ENCODE measurements around the gene IFI6. TPM values are rescaled to one million over a fixed set of nuclear protein-coding genes. Genes with fewer than 3 reads are reported as not detected.

Gene IFI6
- total RNA-seq, 1 donor from 2014 or later: 259 TPM

GRCh38 chr1:27662707-27663393 is 9.1 kb downstream of the IFI6 start:
- intact Hi-C loops (cut with DNase I): loop anchor here (2.0 to 10.0 kb wide), 2 partner anchors 54 to 268 kb away; partner anchors contain the start of gene GPR3
- Histone ChIP-seq H3K4me3 (no peak overlapping the region), H3K27ac (peak overlapping the region; percentile 77), H3K4me1 (peaks cover 27% of the 10 kb centered on the region), H3K9me3 (no peaks in the 10 kb centered on the region), H3K27me3 (no peaks in the 10 kb centered on the region), H3K36me3 (peaks cover 16% of the 10 kb centered on the region)
- TF ChIP-seq CTCF (IDR thresholded peaks at IDR 0.05): peak; percentile 89
- ATAC-seq (peak; percentile 85), DNase-seq (peak; percentile 77)

GRCh38 chr1:27662261-27662660 is 9.7 kb downstream of the IFI6 start:
- no peak for ATAC-seq
- intact Hi-C loops (cut with DNase I): loop anchor here (2.0 to 10.0 kb wide), 2 partner anchors 53 to 267 kb away; partner anchors contain the start of gene GPR3
- Histone ChIP-seq H3K4me3 (no peak overlapping the region), H3K27me3 (no peaks in the 10 kb centered on the region), H3K36me3 (peaks cover 12% of the 10 kb centered on the region), H3K4me1 (peaks cover 27% of the 10 kb centered on the region), H3K27ac (peak overlapping the region; percentile 77), H3K9me3 (no peaks in the 10 kb centered on the region)
- no peak for TF ChIP-seq CTCF (IDR thresholded peaks at IDR 0.05)
- DNase-seq: peak; percentile 20

- DNase-seq: peak; percentile 28
- peaks cover 27% of the 10 kb centered on the region for H3K4me1 ChIP-seq
- intact Hi-C loops (cut with DNase I): loop anchor here (2.0 to 10.0 kb wide), 2 partner anchors 53 to 267 kb away; partner anchors contain the start of gene GPR3
- H3K4me3 ChIP-seq: no peak overlapping the region
- H3K36me3 ChIP-seq: peaks cover 12% of the 10 kb centered on the region
- H3K27ac ChIP-seq: no peak overlapping the region
- H3K27me3 ChIP-seq: no peaks in the 10 kb centered on the region
- ATAC-seq: no peak
- no peak for TF ChIP-seq CTCF (IDR thresholded peaks at IDR 0.05)
- no peaks in the 10 kb centered on the region for H3K9me3 ChIP-seq
Measured at GRCh38 chr1:27661412-27662075, 10.4 kb downstream of the IFI6 start.

- peaks cover 2% of the 10 kb centered on the region for H3K36me3 ChIP-seq
- intact Hi-C loops (cut with DNase I): loop anchor here (10.0 kb wide), 1 partner anchor 266 kb away; the partner anchor contains the start of gene GPR3
- DNase-seq: no peak
- ATAC-seq: no peak
- no peaks in the 10 kb centered on the region for H3K27me3 ChIP-seq
- peak overlapping the region; percentile 89 for H3K27ac ChIP-seq
- peaks cover 34% of the 10 kb centered on the region for H3K4me1 ChIP-seq
- no peak for TF ChIP-seq CTCF (IDR thresholded peaks at IDR 0.05)
- peak overlapping the region; percentile 65 for H3K4me3 ChIP-seq
- H3K9me3 ChIP-seq: no peaks in the 10 kb centered on the region
Measured at GRCh38 chr1:27660300-27660835, 11.6 kb downstream of the IFI6 start.

GRCh38 chr1:27659497-27660299 is 12.3 kb downstream of the IFI6 start:
- H3K4me3 ChIP-seq: peak overlapping the region; percentile 65
- intact Hi-C loops (cut with DNase I): loop anchor here (10.0 kb wide), 1 partner anchor 265 kb away; the partner anchor contains the start of gene GPR3
- no peaks in the 10 kb centered on the region for H3K36me3 ChIP-seq
- no peaks in the 10 kb centered on the region for H3K27me3 ChIP-seq
- H3K4me1 ChIP-seq: peaks cover 36% of the 10 kb centered on the region
- TF ChIP-seq CTCF (IDR thresholded peaks at IDR 0.05): no peak
- no peaks in the 10 kb centered on the region for H3K9me3 ChIP-seq
- DNase-seq (peak; percentile 97), ATAC-seq (peak; percentile 91)
- H3K27ac ChIP-seq: peak overlapping the region; percentile 89
